GM18870 (cell line): ENCODE measurements around the gene GLB1L2.

Experiments used
- ATAC-seq: cut with Tn5 transposase; IDR thresholded peaks from one replicate; pipeline ENCODE4 v1.9.1; 2021; ENCODE audit warnings: moderate library complexity; ENCODE audit not compliant: unreplicated experiment

Gene GLB1L2

GRCh38 chr11:134346976-134347350 lies 15.2 kb downstream of the GLB1L2 start:
- no peak for ATAC-seq

- no peak for ATAC-seq
Observed at GRCh38 chr11:134347441-134347840, 15.7 kb downstream of the GLB1L2 start.

- no peak for ATAC-seq
Observed at GRCh38 chr11:134349109-134349801, 17.5 kb downstream of the GLB1L2 start.

GRCh38 chr11:134349802-134350355 lies 18.1 kb downstream of the GLB1L2 start:
- no peak for ATAC-seq

- no peak for ATAC-seq
Observed at GRCh38 chr11:134350381-134350780, 18.6 kb downstream of the GLB1L2 start.

GRCh38 chr11:134352111-134352510 lies 20.3 kb downstream of the GLB1L2 start:
- ATAC-seq: no peak

- ATAC-seq: no peak
Observed at GRCh38 chr11:134355136-134355535, 23.3 kb downstream of the GLB1L2 start.

GRCh38 chr11:134355656-134356055 lies 23.9 kb downstream of the GLB1L2 start:
- no peak for ATAC-seq

- no peak for ATAC-seq
Observed at GRCh38 chr11:134356656-134357544, 25.1 kb downstream of the GLB1L2 start.

- ATAC-seq: no peak
Observed at GRCh38 chr11:134357545-134357839, 25.7 kb downstream of the GLB1L2 start.

- ATAC-seq: no peak
Observed at GRCh38 chr11:134358165-134358855, 26.5 kb downstream of the GLB1L2 start.

- no peak for ATAC-seq
Observed at GRCh38 chr11:134358856-134359490, 27.2 kb downstream of the GLB1L2 start.

GRCh38 chr11:134359646-134360045 lies 27.9 kb downstream of the GLB1L2 start:
- ATAC-seq: no peak

- no peak for ATAC-seq
Observed at GRCh38 chr11:134360050-134360835, 28.5 kb downstream of the GLB1L2 start.

GRCh38 chr11:134361661-134362060 lies 29.9 kb downstream of the GLB1L2 start:
- ATAC-seq: no peak

- no peak for ATAC-seq
Observed at GRCh38 chr11:134362192-134362901, 30.6 kb downstream of the GLB1L2 start.

GRCh38 chr11:134363161-134363560 lies 31.4 kb downstream of the GLB1L2 start:
- ATAC-seq: no peak

GRCh38 chr11:134363592-134363991 lies 31.8 kb downstream of the GLB1L2 start:
- no peak for ATAC-seq

GRCh38 chr11:134364261-134364660 lies 32.5 kb downstream of the GLB1L2 start:
- ATAC-seq: no peak
